Breast epithelium (tissue), 3 donors: ENCODE data around the gene EN2.

ENCODE experiments used
- CTCF ChIP-seq, 3 donors: fragments of 450-650 bp; IDR thresholded peaks; one replicate each; pipeline ENCODE4 v1.5.1; 2016 to 2017; ENCODE audit warnings: antibody characterized with exemption in 3 of 3, mild to moderate bottlenecking in 3 of 3, moderate library complexity in 3 of 3
- POLR2A ChIP-seq: fragments of 450-650 bp; IDR thresholded peaks from one replicate; pipeline ENCODE4 v1.6.1; 2016; ENCODE audit warnings: antibody characterized with exemption, mild to moderate bottlenecking, moderate library complexity
- POLR2AphosphoS5 ChIP-seq, 3 donors: sonication (generic); formaldehyde crosslinking; IDR thresholded peaks; one replicate each; pipeline ENCODE4 v1.6.1; 2017; ENCODE audit warnings: antibody characterized with exemption in 3 of 3

- TF ChIP-seq POLR2AphosphoS5 (IDR thresholded peaks at IDR 0.05) (no peak), CTCF (IDR thresholded peaks at IDR 0.05) (no peak), POLR2A (no peak)
Measured at GRCh38 chr7:155489158-155489840, 31.4 kb downstream of the EN2 start.
